ENCODE measurements around the gene TBC1D20.
"Not testable (repeated sequence)": the region's sequence is repeated elsewhere in the genome, so short reads cannot be mapped to it uniquely, and the experiment has no call there.

The TBC1D20 gene

GRCh38 chr20:391041-391711, 71.2 kb downstream of the TBC1D20 start:
- no peak overlapping the region for H3K4me3 ChIP-seq (ENCODE audit: low read length)
- DNase-seq (ENCODE audit: low read depth, low spot score) = no peak

GRCh38 chr20:389220-389619, 73.1 kb downstream of the TBC1D20 start:
- DNase-seq (ENCODE audit: low read depth, low spot score) = no peak
- no peak overlapping the region for H3K4me3 ChIP-seq (ENCODE audit: low read length)

DNA sequence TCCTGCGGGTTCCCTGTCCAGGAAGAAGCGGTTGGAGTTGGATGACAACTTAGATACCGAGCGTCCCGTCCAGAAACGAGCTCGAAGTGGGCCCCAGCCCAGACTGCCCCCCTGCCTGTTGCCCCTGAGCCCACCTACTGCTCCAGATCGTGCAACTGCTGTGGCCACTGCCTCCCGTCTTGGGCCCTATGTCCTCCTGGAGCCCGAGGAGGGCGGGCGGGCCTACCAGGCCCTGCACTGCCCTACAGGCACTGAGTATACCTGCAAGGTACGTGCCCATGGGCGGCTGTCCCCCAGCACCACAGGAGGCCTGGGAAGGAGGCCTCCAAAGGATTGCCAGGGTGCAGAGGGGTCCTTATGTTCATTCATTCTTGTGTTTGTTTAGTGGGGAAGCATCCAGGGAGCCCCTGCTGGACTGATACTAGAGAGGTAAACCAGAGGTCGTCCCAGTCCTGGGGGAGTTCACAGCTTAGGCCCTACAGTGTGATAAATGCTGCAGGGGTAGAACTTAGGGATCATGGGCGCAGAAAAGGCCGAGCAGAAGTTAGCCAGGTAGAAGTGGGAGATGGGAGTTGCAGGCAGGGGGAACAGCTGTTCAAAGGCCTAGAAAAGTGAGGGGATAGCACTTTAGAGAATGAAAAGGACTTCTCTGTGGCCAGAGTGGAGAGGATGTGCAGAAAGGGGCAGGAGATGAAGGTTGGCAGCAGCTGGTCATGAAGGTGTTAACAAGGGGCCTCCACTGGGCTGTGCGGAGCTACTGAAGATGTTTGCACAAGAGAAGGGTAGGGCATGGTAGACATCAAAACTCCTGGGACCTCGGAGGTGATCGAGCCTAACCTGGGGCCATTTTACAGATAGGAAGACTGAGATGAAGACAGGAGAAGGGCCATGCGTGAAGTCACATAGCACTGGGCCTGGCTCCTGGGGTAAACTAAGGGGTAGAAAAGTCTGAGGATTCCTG, 74.0 kb downstream of the TBC1D20 start:
- DNase-seq (ENCODE audit: low read depth, low spot score) = no peak
- no peak overlapping the region for H3K4me3 ChIP-seq (ENCODE audit: low read length)

DNA sequence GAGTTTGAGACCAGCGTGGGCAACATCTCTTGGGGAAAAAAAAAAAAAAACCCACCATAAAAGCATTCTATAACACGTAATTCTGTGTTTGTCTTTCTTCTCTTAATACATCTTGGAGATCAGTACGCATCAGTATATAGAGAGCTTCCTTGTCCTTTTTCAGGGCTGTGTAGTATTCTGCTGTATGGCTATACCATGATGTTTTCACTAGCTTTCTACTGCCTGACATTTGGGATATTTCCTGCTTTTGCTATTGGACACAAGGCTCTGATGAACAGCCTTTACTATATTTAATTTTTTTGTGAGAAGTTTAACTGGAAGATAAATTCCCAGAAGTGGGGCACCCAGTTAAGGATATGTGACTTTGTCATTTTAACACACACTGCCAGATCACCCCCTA, 74.8 kb downstream of the TBC1D20 start:
- no peak overlapping the region for H3K4me3 ChIP-seq (ENCODE audit: low read length)
- no peak for DNase-seq (ENCODE audit: low read depth, low spot score)

DNA sequence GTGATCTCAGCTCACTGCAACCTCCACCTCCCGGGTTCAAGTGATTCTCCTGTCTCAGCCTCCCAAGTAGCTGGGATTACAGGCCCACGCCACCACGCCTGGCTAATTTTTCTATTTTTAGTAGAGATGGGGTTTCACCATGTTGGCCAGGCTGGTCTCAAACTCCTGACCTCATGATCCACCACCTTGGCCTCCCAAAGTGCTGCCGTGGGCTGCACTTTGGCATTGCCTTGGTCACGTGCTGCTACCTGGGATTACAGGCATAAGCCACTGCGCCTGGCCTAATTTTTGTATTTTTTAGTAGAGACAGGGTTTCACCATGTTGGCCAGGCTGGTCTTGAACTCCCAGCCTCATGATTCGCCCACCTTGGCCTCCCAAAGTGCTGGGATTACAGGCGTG, 75.7 kb downstream of the TBC1D20 start:
- not testable (repeated sequence) for DNase-seq (ENCODE audit: low read depth, low spot score); H3K4me3 ChIP-seq (ENCODE audit: low read length)

All from Jurkat, Clone E6-1 (cell line).